Measurements from ENCODE around the gene PRODH2. TPM values are rescaled to one million over a fixed set of nuclear protein-coding genes. Genes with fewer than 3 reads are reported as not detected.
A peak's percentile ranks its signal among the peaks of the same experiment; 100 is the strongest.

The PRODH2 gene
- total RNA-seq, 2 donors from 2014 or later = not detected

DNA sequence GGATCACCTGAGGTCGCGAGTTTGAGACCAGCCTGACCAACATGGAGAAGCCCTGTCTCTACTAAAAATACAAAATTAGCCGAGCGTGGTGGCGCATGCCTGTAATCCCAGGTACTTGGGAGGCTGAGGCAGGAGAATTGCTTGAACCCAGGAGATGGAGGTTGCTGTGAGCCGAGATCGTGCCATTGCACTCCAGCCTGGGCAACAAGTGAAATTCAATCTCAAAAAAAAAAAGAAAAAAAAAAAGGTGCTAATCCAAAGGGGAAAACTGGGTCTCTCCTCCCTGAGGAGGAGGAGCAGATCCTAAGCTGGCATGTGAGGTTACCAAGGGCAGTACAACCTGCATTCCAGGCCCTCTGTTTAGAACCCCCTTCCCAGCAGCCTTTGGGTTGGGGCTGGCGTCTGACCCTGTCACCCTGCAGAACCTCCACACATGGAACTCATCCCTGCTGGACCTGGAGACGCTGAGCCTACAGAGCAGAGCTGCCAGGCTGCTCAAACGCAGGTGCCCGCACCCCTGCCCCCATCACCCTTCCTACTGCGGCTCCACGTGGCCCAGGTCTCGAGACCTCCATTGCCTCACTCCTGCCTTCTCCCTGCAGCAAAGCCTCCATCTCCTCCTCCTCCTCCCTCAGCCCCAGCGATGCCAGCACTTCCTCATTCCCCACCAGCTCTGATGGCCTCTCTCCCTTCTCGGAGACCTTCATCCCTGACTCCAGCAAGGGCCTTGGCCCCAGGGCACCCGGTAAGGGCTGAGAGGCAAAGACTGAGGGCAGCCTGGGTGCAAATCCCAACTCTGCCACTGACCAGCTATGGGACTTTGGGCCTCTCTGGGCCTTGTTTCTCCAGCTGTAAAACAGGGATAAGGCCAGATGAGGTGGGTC, 48.0 kb downstream of the PRODH2 start:
- Histone ChIP-seq H3K36me3 (no peaks in the 10 kb centered on the region), H3K9me3 (no peaks in the 10 kb centered on the region), H3K4me1 (replicated peaks) (peaks cover 2% of the 10 kb centered on the region), H3K27me3 (replicated peaks; ENCODE audit: insufficient read depth) (no peaks in the 10 kb centered on the region), H3K4me3 (no peak overlapping the region), H3K27ac (no peak overlapping the region)
- DNase-seq (ENCODE audit: low spot score) = no peak
- no peak for TF ChIP-seq POLR2AphosphoS5 (IDR thresholded peaks at IDR 0.05)
- TF ChIP-seq, protein P1, sequence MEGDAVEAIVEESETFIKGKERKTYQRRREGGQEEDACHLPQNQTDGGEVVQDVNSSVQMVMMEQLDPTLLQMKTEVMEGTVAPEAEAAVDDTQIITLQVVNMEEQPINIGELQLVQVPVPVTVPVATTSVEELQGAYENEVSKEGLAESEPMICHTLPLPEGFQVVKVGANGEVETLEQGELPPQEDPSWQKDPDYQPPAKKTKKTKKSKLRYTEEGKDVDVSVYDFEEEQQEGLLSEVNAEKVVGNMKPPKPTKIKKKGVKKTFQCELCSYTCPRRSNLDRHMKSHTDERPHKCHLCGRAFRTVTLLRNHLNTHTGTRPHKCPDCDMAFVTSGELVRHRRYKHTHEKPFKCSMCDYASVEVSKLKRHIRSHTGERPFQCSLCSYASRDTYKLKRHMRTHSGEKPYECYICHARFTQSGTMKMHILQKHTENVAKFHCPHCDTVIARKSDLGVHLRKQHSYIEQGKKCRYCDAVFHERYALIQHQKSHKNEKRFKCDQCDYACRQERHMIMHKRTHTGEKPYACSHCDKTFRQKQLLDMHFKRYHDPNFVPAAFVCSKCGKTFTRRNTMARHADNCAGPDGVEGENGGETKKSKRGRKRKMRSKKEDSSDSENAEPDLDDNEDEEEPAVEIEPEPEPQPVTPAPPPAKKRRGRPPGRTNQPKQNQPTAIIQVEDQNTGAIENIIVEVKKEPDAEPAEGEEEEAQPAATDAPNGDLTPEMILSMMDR (IDR thresholded peaks at IDR 0.05) = no peak
- no peak for TF ChIP-seq POLR2A (IDR thresholded peaks at IDR 0.05)
- 94% methylated on average over 17 of the region's 17 CpGs for WGBS
- intact Hi-C loops (cut with DNase I) = no loop called here

DNA sequence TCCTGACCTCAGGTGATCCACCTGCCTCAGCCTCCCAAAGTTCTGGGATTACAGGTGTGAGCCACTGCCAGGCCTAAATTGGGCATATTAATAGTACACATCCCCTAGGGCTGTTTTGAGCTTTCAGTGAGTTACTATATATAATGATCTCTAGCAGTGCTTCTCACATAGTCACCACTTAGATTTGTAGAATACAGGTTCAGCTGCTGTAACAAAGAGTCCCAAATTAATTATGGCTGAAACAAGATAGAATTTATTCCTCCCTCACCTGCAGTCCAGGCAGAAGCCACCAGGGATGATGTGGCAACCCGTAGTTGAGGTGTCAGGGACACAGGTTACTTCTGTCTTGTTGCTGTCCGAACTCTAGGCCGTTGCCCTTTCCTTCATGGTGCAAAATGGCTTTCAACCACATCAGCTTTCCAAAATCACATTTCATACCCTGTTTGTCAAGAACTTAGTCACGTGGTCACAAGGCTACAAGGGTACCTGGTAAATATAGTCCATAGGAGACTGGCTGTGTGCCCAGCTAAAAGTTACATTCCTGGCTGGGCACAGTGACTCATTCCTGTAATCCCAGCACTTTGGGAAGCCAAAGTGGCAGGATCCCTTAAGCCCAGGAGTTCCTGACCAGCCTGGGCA, 51.8 kb downstream of the PRODH2 start:
- 94% methylated on average over 4 of the region's 4 CpGs for WGBS
- H3K27ac ChIP-seq = no peak overlapping the region
- intact Hi-C loops (cut with DNase I) = no loop called here
- peaks cover 6% of the 10 kb centered on the region for H3K4me1 ChIP-seq (replicated peaks)
- no peaks in the 10 kb centered on the region for H3K27me3 ChIP-seq (replicated peaks; ENCODE audit: insufficient read depth)
- no peak for DNase-seq (ENCODE audit: low spot score)
- H3K36me3 ChIP-seq = no peaks in the 10 kb centered on the region
- no peak overlapping the region for H3K4me3 ChIP-seq
- no peaks in the 10 kb centered on the region for H3K9me3 ChIP-seq
- TF ChIP-seq POLR2AphosphoS5 (IDR thresholded peaks at IDR 0.05) = no peak
- TF ChIP-seq, protein P1 (IDR thresholded peaks at IDR 0.05) = no peak
- no peak for TF ChIP-seq POLR2A (IDR thresholded peaks at IDR 0.05)

DNA sequence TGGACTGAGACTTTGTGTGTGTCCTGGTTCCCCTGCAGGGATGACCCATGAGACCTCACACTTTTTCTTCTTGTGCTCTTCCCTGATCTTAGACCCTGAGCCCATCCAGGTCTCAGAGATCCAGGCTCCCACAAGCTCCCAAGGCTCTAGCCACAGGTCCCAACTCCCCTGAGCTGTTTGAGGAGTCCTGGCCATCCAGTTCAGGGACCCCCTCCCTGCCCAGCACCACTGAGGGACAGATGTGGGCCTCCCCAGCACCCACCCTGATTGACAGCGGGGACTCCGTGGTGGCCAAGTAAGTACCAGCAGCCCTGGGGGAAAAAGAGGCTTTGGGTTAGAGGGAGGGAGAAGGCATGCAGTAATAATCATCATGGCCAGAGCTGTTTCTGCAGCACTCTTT, 52.9 kb downstream of the PRODH2 start:
- Histone ChIP-seq H3K27ac (no peak overlapping the region), H3K4me1 (replicated peaks) (peaks cover 6% of the 10 kb centered on the region), H3K4me3 (no peak overlapping the region), H3K9me3 (no peaks in the 10 kb centered on the region), H3K36me3 (no peaks in the 10 kb centered on the region), H3K27me3 (replicated peaks; ENCODE audit: insufficient read depth) (no peaks in the 10 kb centered on the region)
- TF ChIP-seq, protein P1 (IDR thresholded peaks at IDR 0.05) = no peak
- TF ChIP-seq POLR2AphosphoS5 (IDR thresholded peaks at IDR 0.05) = no peak
- TF ChIP-seq POLR2A (IDR thresholded peaks at IDR 0.05) = no peak
- WGBS = 83% methylated on average over 2 of the region's 2 CpGs
- intact Hi-C loops (cut with DNase I) = loop anchor here (5.0 to 10.0 kb wide), 2 partner anchors 178 to 295 kb away; partner anchors contain the start of genes LRFN3, THAP8 and WDR62
- DNase-seq (ENCODE audit: low spot score) = no peak

DNA sequence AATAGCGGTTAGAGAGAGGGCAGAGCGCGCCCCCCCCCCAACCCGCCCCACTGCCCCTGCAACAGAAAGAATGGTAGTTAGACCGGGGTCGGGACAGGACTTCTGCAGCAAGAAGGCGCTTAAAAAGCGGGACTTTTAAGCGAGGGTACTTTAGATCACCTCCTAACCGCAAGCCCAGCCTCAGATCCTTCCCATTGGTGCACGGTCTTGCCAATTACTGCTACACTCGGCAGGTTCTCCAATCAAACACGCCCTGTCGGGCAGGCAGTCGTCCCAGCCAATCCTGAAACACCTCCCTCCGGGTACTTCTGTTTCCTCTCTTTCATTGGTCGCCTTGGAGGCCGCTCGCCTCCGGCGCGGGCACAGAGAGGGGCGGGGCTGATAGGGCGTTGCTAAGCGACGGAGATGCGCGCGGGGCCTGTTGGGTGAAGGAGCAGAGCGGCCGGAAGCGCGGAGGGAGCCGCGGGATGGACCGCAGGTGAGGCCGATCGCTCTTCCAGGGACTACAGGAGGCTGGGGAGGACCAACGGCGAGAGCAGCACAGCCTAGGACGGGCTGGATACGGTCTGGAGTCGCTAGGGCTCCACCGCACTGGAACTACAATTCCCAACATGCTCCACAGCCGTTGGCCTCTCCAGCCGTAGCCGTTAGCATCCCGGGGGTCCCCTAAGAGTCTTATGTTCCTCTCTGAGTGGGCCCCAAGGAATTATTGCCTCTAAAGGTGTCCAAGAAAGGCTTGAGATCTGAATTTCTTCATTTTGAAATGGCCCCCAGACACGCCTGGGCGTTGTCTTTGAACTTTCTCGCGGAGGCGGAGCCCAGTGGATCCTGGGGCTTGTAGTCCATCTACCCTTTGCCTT, 54.7 kb downstream of the PRODH2 start, which contains the start of gene PROSER3:
Gene PROSER3 (plus strand): TSS at position 428 of the 860 bp plus-strand sequence. CDS start 40 bp downstream, at position 468.
- peaks cover 0 to 11% of the 10 kb centered on the region in 2 donors for H3K36me3 ChIP-seq
- intact Hi-C loops (cut with DNase I) = loop anchor here (5.0 to 10.0 kb wide), 2 partner anchors 179 to 297 kb away; partner anchors contain the start of genes LRFN3, THAP8 and WDR62
- WGBS = under 1% methylated on average over 53 of the region's 53 CpGs
- no peaks in the 10 kb centered on the region for H3K9me3 ChIP-seq
- H3K27ac ChIP-seq = peak within 1 kb of the TSS; percentile 88 to 93
- peak; percentile 93 for TF ChIP-seq POLR2AphosphoS5 (IDR thresholded peaks at IDR 0.05)
- TF ChIP-seq POLR2A (IDR thresholded peaks at IDR 0.05) = peak; percentile 72
- TF ChIP-seq, protein P1 (IDR thresholded peaks at IDR 0.05) = peak in 1 of 4 experiments; percentile 18
- peak; percentile 99 for DNase-seq (ENCODE audit: low spot score)
- H3K4me1 ChIP-seq (replicated peaks) = peaks cover 6% of the 10 kb centered on the region
- H3K27me3 ChIP-seq (replicated peaks; ENCODE audit: insufficient read depth) = no peaks in the 10 kb centered on the region
- peak within 1 kb of the TSS; percentile 69 to 97 for H3K4me3 ChIP-seq

Measured in prostate gland (tissue), 2 donors.